ENCODE data around the gene CIART.

CIART gene

GRCh38 chr1:150283260-150283659 lies 906 bp downstream of the CIART start:
- Histone ChIP-seq H3K4me2 (no peak overlapping the region), H2AFZ (ENCODE audit: low read depth) (no peak overlapping the region), H4K20me1 (ENCODE audit: insufficient read depth) (no peaks in the 10 kb centered on the region), H3K27me3 (ENCODE audit: insufficient read depth, low read depth) (no peaks in the 10 kb centered on the region), H3K4me1 (ENCODE audit: low read depth, poor library complexity, severe bottlenecking) (no peaks in the 10 kb centered on the region), H3K27ac (no peak overlapping the region), H3K9ac (no peak overlapping the region), H3K4me3 (IDR thresholded peaks at IDR 0.05; ENCODE audit: insufficient read depth, low read depth, low read length) (no peak overlapping the region), H3K36me3 (ENCODE audit: insufficient read depth) (no peaks in the 10 kb centered on the region), H3K79me2 (ENCODE audit: insufficient read depth, low read depth) (no peaks in the 10 kb centered on the region)
- TF ChIP-seq CTCF (conservative IDR thresholded peaks at IDR 0.05; ENCODE audit: low read depth, low read length), result no peak

- no peak for TF ChIP-seq CTCF (conservative IDR thresholded peaks at IDR 0.05; ENCODE audit: low read depth, low read length)
- no peak overlapping the region for H3K4me2 ChIP-seq
These were observed 6.0 kb downstream of the CIART start for GRCh38 chr1:150288382-150288781.

DNA sequence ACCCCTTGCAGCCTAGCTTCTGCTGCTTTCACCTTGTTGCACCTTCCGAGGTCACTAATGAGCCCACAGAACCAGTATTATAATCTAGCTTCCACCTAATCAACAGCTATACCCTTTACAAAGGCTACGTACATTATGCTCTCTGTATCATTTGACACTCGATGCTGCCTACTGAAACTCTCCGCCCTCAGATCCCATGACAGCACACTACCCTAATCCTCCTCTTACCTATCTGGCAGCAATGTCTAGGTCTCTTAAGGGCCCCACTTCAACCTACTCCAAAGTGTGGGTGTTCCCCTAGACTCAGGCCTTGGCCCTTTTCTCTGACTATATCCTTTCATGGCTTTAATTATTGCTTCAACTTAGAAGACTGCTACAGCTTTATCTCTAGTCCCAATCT lies 6.5 kb downstream of the CIART start:
- H3K4me2 ChIP-seq, result no peak overlapping the region
- H3K9ac ChIP-seq, result no peak overlapping the region
- TF ChIP-seq CTCF (conservative IDR thresholded peaks at IDR 0.05; ENCODE audit: low read depth, low read length), result no peak
- H2AFZ ChIP-seq (ENCODE audit: low read depth), result no peak overlapping the region
- H3K27ac ChIP-seq, result no peak overlapping the region
- no peaks in the 10 kb centered on the region for H3K36me3 ChIP-seq (ENCODE audit: insufficient read depth)
- H4K20me1 ChIP-seq (ENCODE audit: insufficient read depth), result no peaks in the 10 kb centered on the region
- H3K4me1 ChIP-seq (ENCODE audit: low read depth, poor library complexity, severe bottlenecking), result no peaks in the 10 kb centered on the region
- H3K27me3 ChIP-seq (ENCODE audit: insufficient read depth, low read depth), result no peaks in the 10 kb centered on the region
- H3K79me2 ChIP-seq (ENCODE audit: insufficient read depth, low read depth), result no peaks in the 10 kb centered on the region
- no peak overlapping the region for H3K4me3 ChIP-seq (IDR thresholded peaks at IDR 0.05; ENCODE audit: insufficient read depth, low read depth, low read length)

More at GRCh38 chr1:150288382-150288781, 6.0 kb downstream of the CIART start:
- no peak overlapping the region for H3K4me3 ChIP-seq (IDR thresholded peaks at IDR 0.05; ENCODE audit: insufficient read depth, low read depth, low read length)
- no peak overlapping the region for H3K27ac ChIP-seq
- H3K4me1 ChIP-seq (ENCODE audit: low read depth, poor library complexity, severe bottlenecking), result no peaks in the 10 kb centered on the region
- H4K20me1 ChIP-seq (ENCODE audit: insufficient read depth), result no peaks in the 10 kb centered on the region
- H3K9ac ChIP-seq, result no peak overlapping the region
- no peaks in the 10 kb centered on the region for H3K79me2 ChIP-seq (ENCODE audit: insufficient read depth, low read depth)
- no peaks in the 10 kb centered on the region for H3K27me3 ChIP-seq (ENCODE audit: insufficient read depth, low read depth)
- no peak overlapping the region for H2AFZ ChIP-seq (ENCODE audit: low read depth)
- no peaks in the 10 kb centered on the region for H3K36me3 ChIP-seq (ENCODE audit: insufficient read depth)

GRCh38 chr1:150293433-150294253 lies 11.3 kb downstream of the CIART start, which contains the start of gene MRPS21:
Gene MRPS21, plus strand, starts transcription at chr1:150293861. Its CDS starts 506 bp downstream, at chr1:150294367.
- no peaks in the 10 kb centered on the region for H3K36me3 ChIP-seq (ENCODE audit: insufficient read depth)
- TF ChIP-seq CTCF (conservative IDR thresholded peaks at IDR 0.05; ENCODE audit: low read depth, low read length), result no peak
- peak within 1 kb of the TSS; percentile 11; the same call in 1 of the 2 replicates for H2AFZ ChIP-seq (ENCODE audit: low read depth)
- H3K4me2 ChIP-seq, result no peak within 1 kb of the TSS; the same call in 1 of the 2 replicates
- no peaks in the 10 kb centered on the region for H3K4me1 ChIP-seq (ENCODE audit: low read depth, poor library complexity, severe bottlenecking)
- no peak within 1 kb of the TSS for H3K4me3 ChIP-seq (IDR thresholded peaks at IDR 0.05; ENCODE audit: insufficient read depth, low read depth, low read length)
- H3K9ac ChIP-seq, result no peak within 1 kb of the TSS; the same call in 1 of the 2 replicates
- H3K27me3 ChIP-seq (ENCODE audit: insufficient read depth, low read depth), result no peaks in the 10 kb centered on the region
- no peaks in the 10 kb centered on the region for H3K79me2 ChIP-seq (ENCODE audit: insufficient read depth, low read depth)
- H3K27ac ChIP-seq, result no peak within 1 kb of the TSS
- H4K20me1 ChIP-seq (ENCODE audit: insufficient read depth), result no peaks in the 10 kb centered on the region

Data from KMS-11 (cell line).